Measurements from ENCODE around the gene MFRP. TPM values are rescaled to one million over a fixed set of nuclear protein-coding genes. Genes with fewer than 3 reads are reported as not detected.

MFRP gene
- total and polyA plus RNA-seq, 10 of the 15 experiments (the other 5 are each of a cell fraction or from before 2014, with no cell fraction given): not detected

DNA sequence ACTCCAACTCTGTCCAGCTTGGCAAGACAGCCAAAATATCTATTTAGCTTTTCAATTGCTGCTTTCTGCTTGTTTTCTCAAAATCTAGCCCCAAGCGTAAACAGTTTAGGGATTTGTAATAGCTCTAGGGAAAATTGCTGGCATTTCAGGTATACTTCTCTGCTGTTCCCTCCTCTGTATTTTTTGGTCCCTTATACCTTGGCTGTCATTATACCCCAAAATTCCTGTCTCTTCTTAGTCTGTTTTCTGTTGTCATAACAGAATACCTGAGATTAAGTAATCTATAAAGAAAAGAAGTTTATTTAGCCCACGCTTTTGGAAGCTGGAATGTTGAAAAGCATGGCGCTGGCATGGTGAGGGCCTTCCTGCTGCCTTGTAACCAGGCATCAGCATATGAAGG lies 53.0 kb downstream of the MFRP start:
- no peak overlapping the region for H3K4me2 ChIP-seq (ENCODE audit: control insufficient read depth, insufficient read depth)
- ATAC-seq (no peak), FAIRE-seq (peak; percentile 47), DNase-seq (ENCODE audit: low read depth, low spot score) (no peak)
- intact Hi-C loops (cut with micrococcal nuclease; ENCODE audit: unreplicated experiment): no loop called here
- H3K27ac ChIP-seq (ENCODE audit: control insufficient read depth, insufficient read depth): no peak overlapping the region
- no peak overlapping the region for H3K4me3 ChIP-seq
- no peaks in the 10 kb centered on the region for H3K4me1 ChIP-seq (ENCODE audit: control insufficient read depth, insufficient read depth, low read length)
- WGBS (ENCODE audit: insufficient coverage, insufficient replicate concordance, low lambda C conversion rate, missing lambda C conversion rate): 100% methylated on average over 3 of the region's 3 CpGs
- no peaks in the 10 kb centered on the region for H3K79me2 ChIP-seq (ENCODE audit: control insufficient read depth, insufficient read depth, low read length)
- SMC1A ChIA-PET (ENCODE audit: uncharacterized antibody, unreplicated experiment): interaction anchor here (0.6 kb wide), 1 partner anchor 102 kb away, joined by 3 read pairs; no protein-coding TSS in a partner anchor
- H3K9ac ChIP-seq (ENCODE audit: control insufficient read depth, insufficient read depth, low read length): no peak overlapping the region
- H3K36me3 ChIP-seq (ENCODE audit: control insufficient read depth in 2 of 2, insufficient read depth in 2 of 2, low read length in 1 of 2): peaks cover 4 to 29% of the 10 kb centered on the region in 2 experiments
- H3K9me3 ChIP-seq (replicated peaks; ENCODE audit: control insufficient read depth, insufficient read depth, low read length): peaks cover 3% of the 10 kb centered on the region; the same call in 2 of the 3 replicates
- RAD21 ChIA-PET (ENCODE audit: unreplicated experiment): no interaction called here
- no peak overlapping the region for H2AFZ ChIP-seq (ENCODE audit: control insufficient read depth, low read depth, low read length)
- in situ Hi-C loops (cut with MboI): no loop called here
- no peaks in the 10 kb centered on the region for H3K27me3 ChIP-seq (replicated peaks in 1 of 2; ENCODE audit: control insufficient read depth in 2 of 2, insufficient read depth in 2 of 2, low read length in 1 of 2)
- POLR2A ChIA-PET: no interaction called here
- no peaks in the 10 kb centered on the region for H4K20me1 ChIP-seq (ENCODE audit: control insufficient read depth, insufficient read depth)
- no TSS peak for BruUV-seq (replicated peaks)
- CTCF ChIA-PET: interaction anchor here (0.7 to 1.1 kb wide), 3 partner anchors 9 to 160 kb away, joined by 3 to 5 read pairs (median 3); no protein-coding TSS in a partner anchor
- no peak for TF ChIP-seq JUNB (IDR thresholded peaks at IDR 0.05)
- TF ChIP-seq HDAC6 (IDR thresholded peaks at IDR 0.05; ENCODE audit: unreplicated experiment): no peak
- no peak for TF ChIP-seq ZNF622 (IDR thresholded peaks at IDR 0.05)
- TF ChIP-seq, protein P1, sequence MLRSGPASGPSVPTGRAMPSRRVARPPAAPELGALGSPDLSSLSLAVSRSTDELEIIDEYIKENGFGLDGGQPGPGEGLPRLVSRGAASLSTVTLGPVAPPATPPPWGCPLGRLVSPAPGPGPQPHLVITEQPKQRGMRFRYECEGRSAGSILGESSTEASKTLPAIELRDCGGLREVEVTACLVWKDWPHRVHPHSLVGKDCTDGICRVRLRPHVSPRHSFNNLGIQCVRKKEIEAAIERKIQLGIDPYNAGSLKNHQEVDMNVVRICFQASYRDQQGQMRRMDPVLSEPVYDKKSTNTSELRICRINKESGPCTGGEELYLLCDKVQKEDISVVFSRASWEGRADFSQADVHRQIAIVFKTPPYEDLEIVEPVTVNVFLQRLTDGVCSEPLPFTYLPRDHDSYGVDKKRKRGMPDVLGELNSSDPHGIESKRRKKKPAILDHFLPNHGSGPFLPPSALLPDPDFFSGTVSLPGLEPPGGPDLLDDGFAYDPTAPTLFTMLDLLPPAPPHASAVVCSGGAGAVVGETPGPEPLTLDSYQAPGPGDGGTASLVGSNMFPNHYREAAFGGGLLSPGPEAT (IDR thresholded peaks at IDR 0.05; ENCODE audit: low read depth): no peak
- no peak for TF ChIP-seq CUX1 (IDR thresholded peaks at IDR 0.05; ENCODE audit: insufficient replicate concordance, low read depth, low read length)
- TF ChIP-seq EED (IDR thresholded peaks at IDR 0.05; ENCODE audit: low read depth): no peak
- TF ChIP-seq, protein P2, sequence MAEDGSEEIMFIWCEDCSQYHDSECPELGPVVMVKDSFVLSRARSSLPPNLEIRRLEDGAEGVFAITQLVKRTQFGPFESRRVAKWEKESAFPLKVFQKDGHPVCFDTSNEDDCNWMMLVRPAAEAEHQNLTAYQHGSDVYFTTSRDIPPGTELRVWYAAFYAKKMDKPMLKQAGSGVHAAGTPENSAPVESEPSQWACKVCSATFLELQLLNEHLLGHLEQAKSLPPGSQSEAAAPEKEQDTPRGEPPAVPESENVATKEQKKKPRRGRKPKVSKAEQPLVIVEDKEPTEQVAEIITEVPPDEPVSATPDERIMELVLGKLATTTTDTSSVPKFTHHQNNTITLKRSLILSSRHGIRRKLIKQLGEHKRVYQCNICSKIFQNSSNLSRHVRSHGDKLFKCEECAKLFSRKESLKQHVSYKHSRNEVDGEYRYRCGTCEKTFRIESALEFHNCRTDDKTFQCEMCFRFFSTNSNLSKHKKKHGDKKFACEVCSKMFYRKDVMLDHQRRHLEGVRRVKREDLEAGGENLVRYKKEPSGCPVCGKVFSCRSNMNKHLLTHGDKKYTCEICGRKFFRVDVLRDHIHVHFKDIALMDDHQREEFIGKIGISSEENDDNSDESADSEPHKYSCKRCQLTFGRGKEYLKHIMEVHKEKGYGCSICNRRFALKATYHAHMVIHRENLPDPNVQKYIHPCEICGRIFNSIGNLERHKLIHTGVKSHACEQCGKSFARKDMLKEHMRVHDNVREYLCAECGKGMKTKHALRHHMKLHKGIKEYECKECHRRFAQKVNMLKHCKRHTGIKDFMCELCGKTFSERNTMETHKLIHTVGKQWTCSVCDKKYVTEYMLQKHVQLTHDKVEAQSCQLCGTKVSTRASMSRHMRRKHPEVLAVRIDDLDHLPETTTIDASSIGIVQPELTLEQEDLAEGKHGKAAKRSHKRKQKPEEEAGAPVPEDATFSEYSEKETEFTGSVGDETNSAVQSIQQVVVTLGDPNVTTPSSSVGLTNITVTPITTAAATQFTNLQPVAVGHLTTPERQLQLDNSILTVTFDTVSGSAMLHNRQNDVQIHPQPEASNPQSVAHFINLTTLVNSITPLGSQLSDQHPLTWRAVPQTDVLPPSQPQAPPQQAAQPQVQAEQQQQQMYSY (CRISPR knock-in tag; IDR thresholded peaks at IDR 0.05): no peak
- TF ChIP-seq NR2C2 (IDR thresholded peaks at IDR 0.05; ENCODE audit: borderline replicate concordance, control insufficient read depth, insufficient read length, low read depth): no peak
- no peak for TF ChIP-seq CHD4 (IDR thresholded peaks at IDR 0.05)
- TF ChIP-seq GATAD2B (conservative IDR thresholded peaks at IDR 0.05; ENCODE audit: low read depth): no peak
- no peak for TF ChIP-seq NBN (IDR thresholded peaks at IDR 0.05)
- TF ChIP-seq BACH1 (IDR thresholded peaks at IDR 0.05; ENCODE audit: borderline replicate concordance): no peak
- no peak for TF ChIP-seq USF1 (IDR thresholded peaks at IDR 0.05; ENCODE audit: borderline replicate concordance, extremely low read length, insufficient read depth, low read depth, low read length)
- no peak for TF ChIP-seq PAX8 (IDR thresholded peaks at IDR 0.05)
